PC-9 (cell line): ENCODE results near the gene COL5A1. TPM values are rescaled to one million over a fixed set of nuclear protein-coding genes. Genes with fewer than 3 reads are reported as not detected.

Experiments used
- BruUV-seq: library from RNA; stranded (reverse); fragments of 400-500 nt; replicated peaks from 2 replicates; lab custom pipeline; 2021; lab: Mats Ljungman, UMichigan
- CTCF ChIA-PET: fragments of 300-600 bp; sonication (Branson Sonifier 250); formaldehyde crosslinking; loops from one replicate; lab custom pipeline; 2022; ENCODE audit warnings: antibody characterized with exemption; lab: Charles Lee
- POLR2A ChIA-PET: fragments of 300-600 bp; sonication (Branson Sonifier 250); formaldehyde crosslinking; loops from one replicate; lab custom pipeline; 2022; ENCODE audit warnings: antibody characterized with exemption; ENCODE audit not compliant: unreplicated experiment; lab: Charles Lee
- DNase-seq, 2 experiments: peaks; one replicate each; pipeline versions ENCODE4 v3.0.0 to v3.0.0-alpha.2; 2015 to 2022; ENCODE audit warnings: mixed read lengths in 1 of 2
- H2AFZ ChIP-seq: fragments of 200-600 bp; sonication (generic); 2 replicates; pipeline ENCODE4 v1.8.1; 2017; ENCODE audit warnings: antibody characterized with exemption
- H3F3A ChIP-seq: fragments of 200-600 bp; sonication (generic); 2 replicates; pipeline ENCODE4 v1.8.1; 2017; ENCODE audit warnings: antibody characterized with exemption, mild to moderate bottlenecking, low read depth; ENCODE audit not compliant: insufficient read depth
- H3K27ac ChIP-seq: fragments of 200-600 bp; sonication (generic); 2 replicates; pipeline ENCODE4 v1.6.1; 2016; ENCODE audit warnings: mixed run types
- H3K27me3 ChIP-seq: fragments of 200-600 bp; sonication (generic); 2 replicates; pipeline ENCODE4 v1.6.1; 2016; ENCODE audit warnings: low read depth, mixed run types; ENCODE audit not compliant: insufficient read depth
- H3K36me3 ChIP-seq: fragments of 200-600 bp; sonication (generic); 2 replicates; pipeline ENCODE4 v1.6.1; 2016; ENCODE audit warnings: low read depth, mixed run types
- H3K4me1 ChIP-seq: fragments of 200-600 bp; sonication (generic); replicated peaks from 2 replicates; pipeline ENCODE4 v1.6.1; 2016; ENCODE audit warnings: mixed run types; ENCODE audit not compliant: insufficient read depth
- H3K4me2 ChIP-seq: fragments of 200-600 bp; sonication (generic); 2 replicates; pipeline ENCODE4 v1.6.1; 2017; ENCODE audit warnings: mixed run types
- H3K4me3 ChIP-seq: fragments of 200-600 bp; sonication (generic); 2 replicates; pipeline ENCODE4 v1.6.1; 2016; ENCODE audit warnings: mixed run types
- H3K79me2 ChIP-seq: fragments of 200-600 bp; sonication (generic); 2 replicates; pipeline ENCODE4 v1.6.1; 2017; ENCODE audit warnings: low read depth, mixed run types
- H3K9me2 ChIP-seq: fragments of 200-600 bp; sonication (generic); 2 replicates; pipeline ENCODE4 v1.8.1; 2017; ENCODE audit warnings: mild to moderate bottlenecking; ENCODE audit not compliant: insufficient read depth
- H3K9me3 ChIP-seq: fragments of 200-600 bp; sonication (generic); 2 replicates; pipeline ENCODE4 v1.8.1; 2016; ENCODE audit warnings: low read depth; ENCODE audit not compliant: insufficient read depth
- H4K20me1 ChIP-seq: fragments of 200-600 bp; sonication (generic); 2 replicates; pipeline ENCODE4 v1.8.1; 2017; ENCODE audit not compliant: insufficient read depth
- CTCF ChIP-seq: fragments of 200-600 bp; sonication (generic); conservative IDR thresholded peaks from 2 replicates; pipeline ENCODE4 v1.6.1; 2017; ENCODE audit warnings: mixed run types, antibody characterized with exemption, mild to moderate bottlenecking, moderate library complexity
- EZH2 ChIP-seq: fragments of 200-600 bp; sonication (generic); IDR thresholded peaks from 2 replicates; pipeline ENCODE4 v1.8.0; 2017; ENCODE audit warnings: antibody characterized with exemption, low read depth
- intact Hi-C: fragments of 100-400 bp; cut with micrococcal nuclease; formaldehyde crosslinking; loops from one replicate; pipeline ENCODE4 v1.10.0; 2022; ENCODE audit not compliant: unreplicated experiment
- total RNA-seq: library from RNA; stranded (reverse); gene quantifications from 2 replicates; pipeline ENCODE4 v1.2.3, GENCODE V29; 2021

COL5A1 gene
- total RNA-seq, 1 experiment from 2014 or later: 15.2 TPM

GRCh38 chr9:134807716-134808446, 166.3 kb downstream of the COL5A1 start:
- BruUV-seq: no TSS peak

GRCh38 chr9:134808447-134808792, 166.8 kb downstream of the COL5A1 start:
- Histone ChIP-seq H3K27me3 (peaks cover 95% of the 10 kb centered on the region), H2AFZ (no peak overlapping the region), H3K27ac (no peak overlapping the region), H3F3A (no peaks in the 10 kb centered on the region), H3K36me3 (no peaks in the 10 kb centered on the region), H3K4me2 (no peak overlapping the region), H3K4me3 (no peak overlapping the region), H3K9me2 (no peaks in the 10 kb centered on the region), H3K79me2 (no peaks in the 10 kb centered on the region), H3K9me3 (no peaks in the 10 kb centered on the region), H4K20me1 (no peaks in the 10 kb centered on the region), H3K4me1 (no peaks in the 10 kb centered on the region)
- TF ChIP-seq CTCF (no peak), EZH2 (no peak)
- no peak for DNase-seq
- ChIA-PET CTCF (no interaction called here), POLR2A (no interaction called here)
- intact Hi-C loops: no loop called here
- no TSS peak for BruUV-seq

More at GRCh38 chr9:134807716-134808446, 166.3 kb downstream of the COL5A1 start:
- Histone ChIP-seq H2AFZ (no peak overlapping the region), H3K9me3 (no peaks in the 10 kb centered on the region), H3K79me2 (no peaks in the 10 kb centered on the region), H3K27ac (no peak overlapping the region), H3K9me2 (no peaks in the 10 kb centered on the region), H3K36me3 (no peaks in the 10 kb centered on the region), H3K27me3 (peaks cover 97% of the 10 kb centered on the region), H3K4me3 (no peak overlapping the region), H4K20me1 (no peaks in the 10 kb centered on the region), H3F3A (no peaks in the 10 kb centered on the region), H3K4me1 (no peaks in the 10 kb centered on the region), H3K4me2 (no peak overlapping the region)
- no peak for DNase-seq
- TF ChIP-seq CTCF (no peak), EZH2 (no peak)
- ChIA-PET POLR2A (no interaction called here), CTCF (no interaction called here)
- intact Hi-C loops: no loop called here

GRCh38 chr9:134809292-134809691, 167.7 kb downstream of the COL5A1 start:
- H4K20me1 ChIP-seq: no peaks in the 10 kb centered on the region
- intact Hi-C loops: no loop called here
- no peaks in the 10 kb centered on the region for H3F3A ChIP-seq
- H3K79me2 ChIP-seq: no peaks in the 10 kb centered on the region
- POLR2A ChIA-PET: no interaction called here
- H2AFZ ChIP-seq: no peak overlapping the region
- no peaks in the 10 kb centered on the region for H3K36me3 ChIP-seq
- no peak overlapping the region for H3K4me2 ChIP-seq
- H3K27ac ChIP-seq: no peak overlapping the region
- TF ChIP-seq CTCF: no peak
- no peak for TF ChIP-seq EZH2
- no peak for DNase-seq
- no peaks in the 10 kb centered on the region for H3K4me1 ChIP-seq
- H3K9me3 ChIP-seq: no peaks in the 10 kb centered on the region
- no TSS peak for BruUV-seq
- CTCF ChIA-PET: no interaction called here
- H3K27me3 ChIP-seq: peaks cover 92% of the 10 kb centered on the region
- H3K9me2 ChIP-seq: no peaks in the 10 kb centered on the region
- H3K4me3 ChIP-seq: no peak overlapping the region
